RWPE1 (cell line): ENCODE measurements around the gene PLA2G2E.

ENCODE experiments used
- CTCF ChIA-PET: fragments of 350-600 bp; sonication (Branson Sonifier 250); formaldehyde crosslinking; extraction: SDS; loops from one replicate; lab custom pipeline; 2021; lab: Yijun Ruan, JAX
- POLR2A ChIA-PET: fragments of 400-600 bp; formaldehyde crosslinking; extraction: SDS; loops from one replicate; lab custom pipeline; 2020; ENCODE audit warnings: antibody characterized with exemption; ENCODE audit not compliant: low non-redundant PET; lab: Yijun Ruan, JAX
- DNase-seq: peaks from one replicate; pipeline ENCODE4 v3.0.0; 2012; ENCODE audit warnings: low spot score
- H3K27ac ChIP-seq: fragments of 450-650 bp; 2 replicates; pipeline ENCODE4 v1.5.1; 2017
- TF ChIP-seq, protein P1 (sequence below): fragments of 450-650 bp; conservative IDR thresholded peaks from 2 replicates; pipeline ENCODE4 v1.5.1; 2017; ENCODE audit warnings: low read depth, mild to moderate bottlenecking

PLA2G2E gene

DNA sequence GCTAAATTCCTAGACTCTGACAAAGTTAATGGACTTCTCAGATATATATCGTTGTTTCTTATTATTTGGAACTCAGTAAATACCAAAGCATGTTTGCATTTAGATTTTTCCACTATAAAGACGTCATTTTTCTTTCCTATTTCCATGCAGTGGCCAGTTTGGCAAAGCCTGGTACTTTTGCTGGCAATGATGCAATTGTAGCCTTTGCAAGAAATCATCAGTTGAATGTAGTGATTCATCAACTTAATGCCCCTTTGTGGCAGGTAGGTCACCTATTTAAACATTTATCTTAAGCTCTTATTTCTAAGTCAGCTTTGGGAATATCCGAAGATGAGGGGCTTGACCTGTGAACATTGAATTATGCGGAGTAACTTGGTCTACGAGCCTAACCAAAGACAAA lies 29.2 kb downstream of the PLA2G2E start:
- ChIA-PET CTCF (interaction anchor here (0.8 kb wide), 1 partner anchor 258 kb away, joined by 3 read pairs; no protein-coding TSS in a partner anchor), POLR2A (no interaction called here)
- no peak overlapping the region for H3K27ac ChIP-seq
- TF ChIP-seq, protein P1, sequence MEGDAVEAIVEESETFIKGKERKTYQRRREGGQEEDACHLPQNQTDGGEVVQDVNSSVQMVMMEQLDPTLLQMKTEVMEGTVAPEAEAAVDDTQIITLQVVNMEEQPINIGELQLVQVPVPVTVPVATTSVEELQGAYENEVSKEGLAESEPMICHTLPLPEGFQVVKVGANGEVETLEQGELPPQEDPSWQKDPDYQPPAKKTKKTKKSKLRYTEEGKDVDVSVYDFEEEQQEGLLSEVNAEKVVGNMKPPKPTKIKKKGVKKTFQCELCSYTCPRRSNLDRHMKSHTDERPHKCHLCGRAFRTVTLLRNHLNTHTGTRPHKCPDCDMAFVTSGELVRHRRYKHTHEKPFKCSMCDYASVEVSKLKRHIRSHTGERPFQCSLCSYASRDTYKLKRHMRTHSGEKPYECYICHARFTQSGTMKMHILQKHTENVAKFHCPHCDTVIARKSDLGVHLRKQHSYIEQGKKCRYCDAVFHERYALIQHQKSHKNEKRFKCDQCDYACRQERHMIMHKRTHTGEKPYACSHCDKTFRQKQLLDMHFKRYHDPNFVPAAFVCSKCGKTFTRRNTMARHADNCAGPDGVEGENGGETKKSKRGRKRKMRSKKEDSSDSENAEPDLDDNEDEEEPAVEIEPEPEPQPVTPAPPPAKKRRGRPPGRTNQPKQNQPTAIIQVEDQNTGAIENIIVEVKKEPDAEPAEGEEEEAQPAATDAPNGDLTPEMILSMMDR: no peak
- no peak for DNase-seq

GRCh38 chr1:19893687-19894086 lies 29.7 kb downstream of the PLA2G2E start:
- CTCF ChIA-PET: interaction anchor here (1.0 to 1.1 kb wide), 2 partner anchors 11 kb away, joined by 3 read pairs; no protein-coding TSS in a partner anchor
- no peak for DNase-seq
- H3K27ac ChIP-seq: no peak overlapping the region

GRCh38 chr1:19892628-19893168 lies 30.7 kb downstream of the PLA2G2E start:
- DNase-seq: no peak

More at GRCh38 chr1:19893687-19894086, 29.7 kb downstream of the PLA2G2E start:
- POLR2A ChIA-PET: no interaction called here
- TF ChIP-seq, protein P1: no peak

GRCh38 chr1:19892129-19892528 lies 31.3 kb downstream of the PLA2G2E start:
- ChIA-PET POLR2A (no interaction called here), CTCF (interaction anchor here (0.6 kb wide), 1 partner anchor 414 kb away, joined by 3 read pairs; no protein-coding TSS in a partner anchor)
- TF ChIP-seq, protein P1: no peak

More at GRCh38 chr1:19892628-19893168, 30.7 kb downstream of the PLA2G2E start:
- H3K27ac ChIP-seq: no peak overlapping the region
- TF ChIP-seq, protein P1: no peak
- ChIA-PET CTCF (interaction anchor here (0.6 to 1.1 kb wide), 3 partner anchors 10 to 415 kb away, joined by 3 read pairs; no protein-coding TSS in a partner anchor), POLR2A (no interaction called here)

DNA sequence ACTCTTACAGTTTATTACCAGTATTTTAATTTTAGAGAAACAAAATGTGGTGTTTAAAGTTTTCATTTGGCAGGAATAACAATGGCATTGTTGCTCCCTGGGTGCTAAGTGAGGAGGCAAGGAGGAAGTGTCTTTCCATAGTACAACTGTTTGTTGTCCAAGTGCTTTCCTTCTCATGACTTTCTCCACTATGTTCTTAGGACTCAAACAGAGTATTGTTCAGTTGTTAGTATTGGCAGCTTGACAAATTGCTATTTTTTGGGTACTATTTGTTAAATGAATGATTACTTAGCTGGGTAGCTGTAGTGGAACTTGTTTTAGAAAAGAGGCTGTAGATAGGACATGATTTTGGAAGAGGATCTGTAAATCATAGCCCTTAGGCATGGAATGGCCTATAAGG lies 33.8 kb downstream of the PLA2G2E start:
- TF ChIP-seq, protein P1: no peak
- DNase-seq: no peak
- ChIA-PET CTCF (no interaction called here), POLR2A (no interaction called here)
- H3K27ac ChIP-seq: no peak overlapping the region

More at GRCh38 chr1:19892129-19892528, 31.3 kb downstream of the PLA2G2E start:
- no peak overlapping the region for H3K27ac ChIP-seq
- DNase-seq: no peak

GRCh38 chr1:19888112-19888511 lies 35.3 kb downstream of the PLA2G2E start:
- POLR2A ChIA-PET: no interaction called here
- TF ChIP-seq, protein P1: no peak
- DNase-seq: no peak
- CTCF ChIA-PET: no interaction called here
- H3K27ac ChIP-seq: no peak overlapping the region
